ENCODE results near the gene COCH. TPM values are rescaled to one million over a fixed set of nuclear protein-coding genes. Genes with fewer than 3 reads are reported as not detected.

The COCH gene
- polyA plus RNA-seq, 4 donors = 0.71 to 0.81 (median 0.76) TPM; not detected in 1

GRCh38 chr14:30868736-30869135 is 5.6 kb upstream of the COCH start:
- Histone ChIP-seq H3K4me1 (ENCODE audit: control insufficient read depth in 3 of 3, insufficient read depth in 2 of 3, low read depth in 1 of 3, low read length in 2 of 3) (peaks cover 0 to 1% (median 0%) of the 10 kb centered on the region in 3 donors), H3K9me3 (ENCODE audit: control insufficient read depth in 2 of 2, insufficient read depth in 1 of 2, low read depth in 1 of 2, low read length in 1 of 2) (no peaks in the 10 kb centered on the region), H3K4me3 (ENCODE audit: low read depth in 1 of 3, low read length in 3 of 3) (no peak overlapping the region), H3K27ac (ENCODE audit: low read depth in 1 of 3, low read length in 2 of 3) (no peak overlapping the region), H3K27me3 (ENCODE audit: control insufficient read depth in 3 of 3, insufficient read depth in 3 of 3, low read length in 3 of 3) (peaks cover 0 to 15% (median 2%) of the 10 kb centered on the region in 3 donors), H3K36me3 (ENCODE audit: control insufficient read depth in 3 of 3, insufficient read depth in 2 of 3, low read depth in 1 of 3, low read length in 3 of 3) (no peaks in the 10 kb centered on the region)
- WGBS, 3 donors = 95 to 98% (median 96%) methylated on average over 5 of the region's 5 CpGs
- DNase-seq (no peak), FAIRE-seq (no peak)

- no peak overlapping the region for H3K27ac ChIP-seq (ENCODE audit: low read depth in 1 of 3, low read length in 2 of 3)
- 66 to 80% (median 78%) methylated on average over 2 of the region's 2 CpGs for WGBS, 3 donors
- peaks cover 0 to 6% (median 3%) of the 10 kb centered on the region in 3 donors for H3K4me1 ChIP-seq (ENCODE audit: control insufficient read depth in 3 of 3, insufficient read depth in 2 of 3, low read depth in 1 of 3, low read length in 2 of 3)
- H3K36me3 ChIP-seq (ENCODE audit: control insufficient read depth in 3 of 3, insufficient read depth in 2 of 3, low read depth in 1 of 3, low read length in 3 of 3) = no peaks in the 10 kb centered on the region
- H3K27me3 ChIP-seq (ENCODE audit: control insufficient read depth in 3 of 3, insufficient read depth in 3 of 3, low read length in 3 of 3) = peaks cover 3 to 23% (median 4%) of the 10 kb centered on the region in 3 donors
- DNase-seq = no peak
- no peak for FAIRE-seq
- no peaks in the 10 kb centered on the region for H3K9me3 ChIP-seq (ENCODE audit: control insufficient read depth in 2 of 2, insufficient read depth in 1 of 2, low read depth in 1 of 2, low read length in 1 of 2)
- H3K4me3 ChIP-seq (ENCODE audit: low read depth in 1 of 3, low read length in 3 of 3) = no peak overlapping the region
These were observed 4.7 kb upstream of the COCH start for GRCh38 chr14:30869551-30870155.

GRCh38 chr14:30872602-30873001 is 1.8 kb upstream of the COCH start:
- Histone ChIP-seq H3K27ac (ENCODE audit: low read depth in 1 of 3, low read length in 2 of 3) (no peak overlapping the region), H3K4me1 (ENCODE audit: control insufficient read depth in 3 of 3, insufficient read depth in 2 of 3, low read depth in 1 of 3, low read length in 2 of 3) (peaks cover 0 to 10% (median 3%) of the 10 kb centered on the region in 3 donors), H3K27me3 (ENCODE audit: control insufficient read depth in 3 of 3, insufficient read depth in 3 of 3, low read length in 3 of 3) (peaks cover 4 to 48% (median 18%) of the 10 kb centered on the region in 3 donors), H3K4me3 (ENCODE audit: low read depth in 1 of 3, low read length in 3 of 3) (no peak overlapping the region), H3K36me3 (ENCODE audit: control insufficient read depth in 3 of 3, insufficient read depth in 2 of 3, low read depth in 1 of 3, low read length in 3 of 3) (no peaks in the 10 kb centered on the region), H3K9me3 (ENCODE audit: control insufficient read depth in 2 of 2, insufficient read depth in 1 of 2, low read depth in 1 of 2, low read length in 1 of 2) (no peaks in the 10 kb centered on the region)
- WGBS, 3 donors = 89 to 100% (median 93%) methylated on average over 1 of the region's 1 CpG
- no peak for DNase-seq
- no peak for FAIRE-seq

- WGBS, 3 donors = 72 to 82% (median 75%) methylated on average over 20 of the region's 20 CpGs
These were observed 845 bp upstream of the COCH start for GRCh38 chr14:30873308-30874119.

GRCh38 chr14:30874999-30875787 is 834 bp downstream of the COCH start:
- Histone ChIP-seq H3K4me1 (ENCODE audit: control insufficient read depth in 3 of 3, insufficient read depth in 2 of 3, low read depth in 1 of 3, low read length in 2 of 3) (peaks cover 0 to 10% (median 3%) of the 10 kb centered on the region in 3 donors), H3K9me3 (ENCODE audit: control insufficient read depth in 2 of 2, insufficient read depth in 1 of 2, low read depth in 1 of 2, low read length in 1 of 2) (no peaks in the 10 kb centered on the region), H3K4me3 (ENCODE audit: low read depth in 1 of 3, low read length in 3 of 3) (peak overlapping the region; percentile 20 to 53 (median 41)), H3K27ac (ENCODE audit: low read depth in 1 of 3, low read length in 2 of 3) (no peak overlapping the region), H3K36me3 (ENCODE audit: control insufficient read depth in 3 of 3, insufficient read depth in 2 of 3, low read depth in 1 of 3, low read length in 3 of 3) (no peaks in the 10 kb centered on the region), H3K27me3 (ENCODE audit: control insufficient read depth in 3 of 3, insufficient read depth in 3 of 3, low read length in 3 of 3) (peaks cover 4 to 49% (median 18%) of the 10 kb centered on the region in 3 donors)
- DNase-seq = peak in 1 of 2 donors; percentile 36
- 3 to 5% (median 4%) methylated on average over 47 to 48 of the region's 48 CpGs for WGBS, 3 donors
- FAIRE-seq = no peak

More at GRCh38 chr14:30873308-30874119, 845 bp upstream of the COCH start:
- DNase-seq (no peak), FAIRE-seq (no peak)
- Histone ChIP-seq H3K36me3 (ENCODE audit: control insufficient read depth in 3 of 3, insufficient read depth in 2 of 3, low read depth in 1 of 3, low read length in 3 of 3) (no peaks in the 10 kb centered on the region), H3K4me1 (ENCODE audit: control insufficient read depth in 3 of 3, insufficient read depth in 2 of 3, low read depth in 1 of 3, low read length in 2 of 3) (peaks cover 0 to 10% (median 3%) of the 10 kb centered on the region in 3 donors), H3K27me3 (ENCODE audit: control insufficient read depth in 3 of 3, insufficient read depth in 3 of 3, low read length in 3 of 3) (peaks cover 4 to 49% (median 18%) of the 10 kb centered on the region in 3 donors), H3K27ac (ENCODE audit: low read depth in 1 of 3, low read length in 2 of 3) (no peak overlapping the region), H3K4me3 (ENCODE audit: low read depth in 1 of 3, low read length in 3 of 3) (peak overlapping the region in 1 of 3 donors; percentile 53), H3K9me3 (ENCODE audit: control insufficient read depth in 2 of 2, insufficient read depth in 1 of 2, low read depth in 1 of 2, low read length in 1 of 2) (no peaks in the 10 kb centered on the region)

- WGBS, 3 donors = 35 to 61% (median 50%) methylated on average over 9 of the region's 9 CpGs
- H3K9me3 ChIP-seq (ENCODE audit: control insufficient read depth in 2 of 2, insufficient read depth in 1 of 2, low read depth in 1 of 2, low read length in 1 of 2) = no peaks in the 10 kb centered on the region
- peaks cover 0 to 10% (median 3%) of the 10 kb centered on the region in 3 donors for H3K4me1 ChIP-seq (ENCODE audit: control insufficient read depth in 3 of 3, insufficient read depth in 2 of 3, low read depth in 1 of 3, low read length in 2 of 3)
- no peak overlapping the region for H3K27ac ChIP-seq (ENCODE audit: low read depth in 1 of 3, low read length in 2 of 3)
- H3K27me3 ChIP-seq (ENCODE audit: control insufficient read depth in 3 of 3, insufficient read depth in 3 of 3, low read length in 3 of 3) = peaks cover 4 to 49% (median 18%) of the 10 kb centered on the region in 3 donors
- no peaks in the 10 kb centered on the region for H3K36me3 ChIP-seq (ENCODE audit: control insufficient read depth in 3 of 3, insufficient read depth in 2 of 3, low read depth in 1 of 3, low read length in 3 of 3)
- FAIRE-seq (no peak), DNase-seq (no peak)
- no peak overlapping the region for H3K4me3 ChIP-seq (ENCODE audit: low read depth in 1 of 3, low read length in 3 of 3)
These were observed 1.4 kb downstream of the COCH start for GRCh38 chr14:30875788-30876053.

- DNase-seq = no peak
- Histone ChIP-seq H3K27ac (ENCODE audit: low read depth in 1 of 3, low read length in 2 of 3) (no peak overlapping the region), H3K27me3 (ENCODE audit: control insufficient read depth in 3 of 3, insufficient read depth in 3 of 3, low read length in 3 of 3) (peaks cover 4 to 45% (median 18%) of the 10 kb centered on the region in 3 donors), H3K4me3 (ENCODE audit: low read depth in 1 of 3, low read length in 3 of 3) (no peak overlapping the region), H3K36me3 (ENCODE audit: control insufficient read depth in 3 of 3, insufficient read depth in 2 of 3, low read depth in 1 of 3, low read length in 3 of 3) (no peaks in the 10 kb centered on the region), H3K9me3 (ENCODE audit: control insufficient read depth in 2 of 2, insufficient read depth in 1 of 2, low read depth in 1 of 2, low read length in 1 of 2) (no peaks in the 10 kb centered on the region), H3K4me1 (ENCODE audit: control insufficient read depth in 3 of 3, insufficient read depth in 2 of 3, low read depth in 1 of 3, low read length in 2 of 3) (peaks cover 0 to 10% (median 3%) of the 10 kb centered on the region in 3 donors)
- WGBS, 3 donors = 70 to 75% (median 75%) methylated on average over 4 of the region's 4 CpGs
- no peak for FAIRE-seq
These were observed 2.3 kb downstream of the COCH start for GRCh38 chr14:30876692-30877091.

- Histone ChIP-seq H3K27ac (ENCODE audit: low read depth in 1 of 3, low read length in 2 of 3) (no peak overlapping the region), H3K36me3 (ENCODE audit: control insufficient read depth in 3 of 3, insufficient read depth in 2 of 3, low read depth in 1 of 3, low read length in 3 of 3) (no peaks in the 10 kb centered on the region), H3K9me3 (ENCODE audit: control insufficient read depth in 2 of 2, insufficient read depth in 1 of 2, low read depth in 1 of 2, low read length in 1 of 2) (no peaks in the 10 kb centered on the region), H3K4me3 (ENCODE audit: low read depth in 1 of 3, low read length in 3 of 3) (no peak overlapping the region), H3K27me3 (ENCODE audit: control insufficient read depth in 3 of 3, insufficient read depth in 3 of 3, low read length in 3 of 3) (peaks cover 0 to 2% (median 0%) of the 10 kb centered on the region in 3 donors), H3K4me1 (ENCODE audit: control insufficient read depth in 3 of 3, insufficient read depth in 2 of 3, low read depth in 1 of 3, low read length in 2 of 3) (no peaks in the 10 kb centered on the region)
- WGBS, 3 donors = 47 to 92% (median 90%) methylated on average over 1 of the region's 1 CpG
- DNase-seq (no peak), FAIRE-seq (no peak)
These were observed 8.1 kb downstream of the COCH start for GRCh38 chr14:30882431-30882830.

Measured in small intestine (tissue), 7 donors.